Stimulated activated CD8-positive, alpha-beta memory T cell treated with anti-CD3 and anti-CD28 coated beads, Interleukin-15, amount 100 ng/mL, for 48 hours (primary cell): ENCODE measurements around the gene NDUFV2.
"Not testable (repeated sequence)": the region's sequence is repeated elsewhere in the genome, so short reads cannot be mapped to it uniquely, and the experiment has no call there.

Experiments
- DNase-seq, 2 donors: peaks; one replicate each; pipeline ENCODE4 v3.0.0-alpha.2; 2020; ENCODE audit warnings: low read depth in 2 of 2

The NDUFV2 gene

DNA sequence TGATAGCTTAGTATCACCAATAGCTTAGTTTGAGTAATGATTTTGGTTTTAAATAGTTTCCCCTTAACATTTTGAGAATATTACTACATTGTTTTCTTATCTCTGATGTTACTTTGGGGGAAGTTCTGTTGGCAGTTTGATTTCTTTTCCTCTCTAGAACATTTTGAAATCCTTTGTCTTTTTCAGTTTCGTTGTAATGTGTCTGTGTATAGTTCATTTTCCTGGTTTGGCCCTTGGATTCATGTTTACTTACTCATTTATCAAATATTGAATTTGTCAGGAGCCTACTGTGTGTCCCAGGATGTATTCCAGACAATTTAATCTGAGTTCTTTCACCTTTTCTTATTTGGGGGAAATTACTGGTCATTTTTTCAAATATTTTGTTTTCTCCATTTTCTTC lies 50.8 kb downstream of the NDUFV2 start:
- no peak for DNase-seq

DNA sequence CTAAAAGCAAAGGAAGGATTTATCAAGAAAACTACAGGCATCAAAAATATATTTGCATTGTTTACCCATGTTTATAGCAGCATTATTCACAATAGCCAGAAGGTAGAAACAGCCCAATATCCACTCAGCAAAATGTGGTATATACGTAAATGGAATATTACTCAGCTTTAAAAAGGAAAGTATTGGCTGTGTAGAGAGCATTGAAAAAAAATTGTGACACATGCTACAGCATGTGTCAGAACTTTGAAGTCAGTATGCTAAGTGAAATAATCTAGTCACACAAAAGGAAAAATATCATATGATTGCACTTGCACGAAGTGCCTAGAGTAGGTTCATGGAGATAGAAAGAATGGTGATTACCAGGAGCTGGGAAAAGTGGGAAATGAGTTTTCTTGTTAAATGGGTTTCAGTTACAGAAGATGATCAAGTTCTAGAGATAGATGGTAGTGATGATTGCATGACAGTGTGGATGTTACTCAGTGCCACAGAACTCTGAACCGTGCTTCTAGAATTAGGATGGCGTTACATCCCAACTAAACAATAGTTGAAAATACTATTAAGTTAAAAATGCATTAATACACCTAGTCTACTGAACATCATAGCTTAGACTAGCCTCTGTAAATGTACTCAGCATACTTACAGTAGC lies 54.2 kb downstream of the NDUFV2 start:
- DNase-seq, result no peak

- no peak for DNase-seq
Measured at GRCh38 chr18:9157806-9158205, 55.3 kb downstream of the NDUFV2 start.

DNA sequence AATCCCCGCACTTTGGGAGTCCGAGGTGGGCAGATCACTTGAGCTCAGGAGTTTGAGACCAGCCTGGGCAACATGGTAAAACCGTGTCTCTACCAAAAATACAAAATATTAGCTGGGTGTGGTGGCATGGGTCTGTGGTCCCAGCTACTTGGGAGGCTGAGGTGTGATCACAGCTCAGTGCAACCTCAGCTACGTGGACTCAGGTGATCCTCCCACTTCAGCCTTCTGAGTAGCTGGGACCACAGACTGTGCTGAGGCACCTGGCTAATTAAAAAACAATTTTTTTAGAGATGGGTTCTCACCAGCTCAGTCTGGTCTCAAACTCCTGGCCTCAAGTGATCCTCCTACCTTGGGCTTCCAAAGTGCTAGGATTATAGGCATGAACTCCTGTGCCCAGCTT lies 57.5 kb downstream of the NDUFV2 start:
- no peak for DNase-seq

DNA sequence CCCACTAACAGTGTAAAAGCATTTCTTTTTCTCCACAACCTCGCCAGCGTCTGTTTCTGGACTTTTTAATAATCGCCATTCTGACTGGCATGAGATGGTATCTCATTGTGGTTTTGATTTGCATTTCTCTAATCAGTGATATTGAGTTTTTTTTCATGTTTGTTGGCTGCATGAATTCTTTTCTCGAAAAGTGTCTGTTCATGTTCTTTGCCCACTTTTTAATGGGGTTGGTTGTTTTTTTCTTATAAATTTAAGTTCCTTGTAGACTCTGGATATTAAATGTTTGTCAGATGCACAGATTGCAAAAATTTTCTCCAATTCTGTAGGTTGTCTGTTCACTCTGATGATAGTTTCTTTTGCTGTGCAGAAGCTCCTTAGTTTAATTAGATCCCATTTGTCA lies 60.2 kb downstream of the NDUFV2 start:
- not testable (repeated sequence) for DNase-seq

- DNase-seq, result not testable (repeated sequence)
Measured at GRCh38 chr18:9164149-9164548, 61.6 kb downstream of the NDUFV2 start.

GRCh38 chr18:9165883-9166282 lies 63.4 kb downstream of the NDUFV2 start:
- DNase-seq, result not testable (repeated sequence)

DNA sequence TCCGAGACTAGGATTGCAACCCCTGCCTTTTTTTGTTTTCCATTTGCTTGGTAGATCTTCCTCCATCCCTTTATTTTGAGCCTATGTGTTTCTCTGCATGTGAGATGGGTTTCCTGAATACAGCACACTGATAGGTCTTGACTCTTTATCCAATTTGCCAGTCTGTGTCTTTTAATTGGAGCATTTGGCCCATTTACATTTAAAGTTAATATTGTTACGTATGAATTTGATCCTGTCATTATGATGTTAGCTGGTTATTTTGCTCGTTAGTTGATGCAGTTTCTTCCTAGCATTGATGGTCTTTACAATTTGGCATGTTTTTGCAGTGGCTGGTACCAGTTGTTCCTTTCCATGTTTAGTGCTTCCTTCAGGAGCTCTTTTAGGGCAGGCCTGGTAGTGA lies 67.0 kb downstream of the NDUFV2 start:
- DNase-seq, result not testable (repeated sequence)

GRCh38 chr18:9171919-9172318 lies 69.4 kb downstream of the NDUFV2 start:
- not testable (repeated sequence) for DNase-seq

DNA sequence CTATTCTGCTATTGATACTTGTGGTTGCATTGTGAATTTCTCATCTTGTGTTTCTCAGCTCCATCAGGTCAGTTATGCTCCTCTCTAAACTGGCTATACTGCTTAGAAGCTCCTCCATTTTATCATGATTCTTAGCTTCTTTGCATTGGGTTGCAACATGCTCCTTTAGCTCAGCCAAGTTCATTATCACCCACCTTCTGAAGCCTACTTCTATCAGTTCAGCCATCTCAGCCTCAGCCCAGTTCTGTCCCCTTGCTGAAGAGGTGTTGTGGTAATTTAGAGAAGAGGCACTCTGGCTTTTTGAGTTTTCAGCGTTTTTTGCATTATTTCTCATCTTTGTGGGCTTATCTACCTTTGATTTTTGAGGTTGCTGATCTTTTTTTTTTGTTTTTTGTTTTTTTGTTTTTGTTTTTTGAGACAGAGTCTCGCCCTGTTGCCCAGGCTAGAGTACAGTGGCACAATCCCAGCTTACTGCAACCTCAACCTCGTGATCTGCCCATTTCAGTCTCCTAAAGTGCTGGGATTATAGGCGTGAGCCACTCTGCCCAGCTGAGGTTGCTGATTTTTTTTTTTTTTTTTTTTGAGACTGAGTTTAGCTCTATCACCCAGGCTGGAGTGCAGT lies 70.1 kb downstream of the NDUFV2 start:
- DNase-seq, result no peak

DNA sequence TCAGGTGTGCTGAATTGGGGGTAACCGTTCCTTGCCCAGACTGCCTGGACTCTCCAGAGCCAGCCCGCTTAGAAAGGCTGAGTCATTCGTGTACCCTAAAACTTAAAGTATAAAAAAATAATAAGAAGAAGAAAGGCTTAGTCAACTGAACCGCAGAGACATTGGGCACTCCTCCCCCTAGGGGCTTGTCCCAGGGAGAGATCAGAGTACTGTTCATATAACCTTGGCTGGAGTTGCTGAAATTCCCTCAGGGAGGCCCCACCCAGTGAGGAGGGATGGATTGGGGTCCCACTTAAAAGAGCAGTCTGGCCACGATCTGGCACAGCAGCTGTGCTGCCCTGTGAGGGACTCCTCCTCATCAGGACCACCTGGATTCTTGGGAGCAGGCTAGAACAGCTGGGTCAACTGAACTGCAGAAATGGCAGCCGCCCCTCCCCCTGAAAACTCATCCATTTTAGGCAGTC lies 71.3 kb downstream of the NDUFV2 start:
- DNase-seq, result no peak

DNA sequence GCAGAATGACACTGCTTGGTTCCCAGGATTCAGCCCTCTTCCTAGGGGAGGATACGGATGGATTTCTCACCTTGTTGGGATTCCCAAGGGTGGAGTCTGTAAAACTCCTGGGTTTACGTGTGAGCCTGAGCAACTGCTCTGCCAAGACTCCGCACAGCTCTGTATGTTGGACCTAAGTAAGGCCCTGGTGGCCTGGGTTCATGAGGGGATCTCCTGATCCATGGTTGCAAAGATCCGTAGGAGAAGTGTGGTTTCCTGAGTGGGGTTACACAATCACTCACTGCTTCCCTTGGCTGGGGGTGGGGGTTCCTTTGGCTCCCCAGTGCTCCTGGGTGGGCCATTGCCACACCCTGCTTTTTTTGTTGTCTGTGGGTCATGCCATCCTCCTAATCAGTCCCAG lies 71.8 kb downstream of the NDUFV2 start:
- no peak for DNase-seq

GRCh38 chr18:9175115-9175514 lies 72.6 kb downstream of the NDUFV2 start:
- DNase-seq, result no peak

- no peak for DNase-seq
Measured at GRCh38 chr18:9177031-9177430, 74.5 kb downstream of the NDUFV2 start.

DNA sequence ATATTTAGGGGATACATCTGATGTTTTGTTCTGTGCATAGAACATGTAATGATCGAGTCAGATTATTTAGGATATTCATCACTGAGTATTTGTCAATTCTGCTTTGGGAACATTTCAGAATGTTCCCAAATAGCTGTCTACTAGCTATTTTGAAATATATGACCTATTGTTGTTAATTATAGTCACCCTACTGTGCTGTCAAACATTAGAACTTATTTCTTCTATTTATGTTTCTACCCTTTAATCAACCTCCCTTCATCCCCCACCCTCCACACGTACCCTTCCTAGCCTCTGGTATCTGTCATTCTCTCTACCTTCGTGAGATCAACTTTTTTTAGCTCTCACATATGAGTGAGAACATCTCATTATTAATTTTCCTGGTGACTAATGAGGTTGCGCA lies 75.0 kb downstream of the NDUFV2 start:
- DNase-seq, result no peak

GRCh38 chr18:9178557-9178956 lies 76.1 kb downstream of the NDUFV2 start:
- DNase-seq, result no peak

DNA sequence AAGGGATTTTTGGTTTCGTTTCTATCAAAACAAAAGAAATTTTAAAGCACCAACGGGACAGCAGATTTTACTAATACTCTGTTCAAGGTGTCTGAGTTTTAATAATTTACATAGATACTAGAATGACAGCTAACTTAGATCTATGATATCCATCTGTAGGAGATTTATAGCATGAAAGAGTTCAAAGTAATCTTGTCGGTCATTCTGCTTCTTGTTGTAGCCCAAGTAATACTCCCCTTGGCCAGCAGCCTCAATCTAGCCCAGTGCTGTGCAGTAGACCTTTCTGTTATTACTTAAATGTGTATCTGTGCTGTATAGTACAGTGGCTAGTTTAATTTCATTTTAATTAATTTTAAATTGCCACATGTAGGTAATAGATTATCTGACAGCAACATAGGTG lies 78.8 kb downstream of the NDUFV2 start:
- DNase-seq, result no peak

DNA sequence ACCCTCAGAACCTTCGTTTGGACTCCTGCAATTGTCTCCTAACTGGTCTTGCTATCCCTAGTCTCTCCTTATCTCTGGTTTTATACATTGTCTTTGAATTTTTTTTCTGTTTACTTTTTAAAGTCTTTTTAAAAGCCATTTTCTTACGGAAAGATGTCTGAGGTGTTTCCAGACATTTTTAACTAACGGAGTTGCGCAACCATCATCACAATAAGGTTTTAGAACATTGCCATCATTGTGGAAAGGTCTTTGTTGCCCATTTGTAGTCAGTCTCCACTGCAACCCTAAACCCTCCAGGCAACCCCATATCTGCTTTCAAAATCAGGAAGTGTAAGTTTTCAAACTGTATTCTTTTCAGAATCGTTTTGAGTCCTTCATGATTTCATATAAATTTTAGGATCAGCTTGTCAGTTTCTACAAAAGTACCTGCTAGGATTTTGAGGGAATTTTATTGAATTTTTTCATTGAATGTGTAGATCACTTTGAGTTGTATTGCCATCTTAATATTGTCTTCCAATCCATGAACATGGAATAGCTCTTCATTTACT lies 80.4 kb downstream of the NDUFV2 start:
- DNase-seq, result no peak
